Liver (tissue), 3 donors: Measurements from ENCODE around the gene PYHIN1.

ENCODE experiments used
- GABPA ChIP-seq, 2 donors: IDR thresholded peaks in 1 of 2; conservative IDR thresholded peaks in 1 of 2; 2 replicates each; pipeline ENCODE4 v1.6.1; 2016; ENCODE audit warnings: antibody characterized with exemption in 2 of 2, mild to moderate bottlenecking in 1 of 2, moderate library complexity in 1 of 2
- RAD21 ChIP-seq, 2 donors: IDR thresholded peaks; 2 replicates each; pipeline ENCODE4 v1.6.1; 2016; ENCODE audit warnings: antibody characterized with exemption in 2 of 2, mild to moderate bottlenecking in 2 of 2
- SP1 ChIP-seq: IDR thresholded peaks from 2 replicates; pipeline ENCODE4 v1.6.1; 2018; ENCODE audit warnings: antibody characterized with exemption, mild to moderate bottlenecking
- YY1 ChIP-seq: IDR thresholded peaks from 2 replicates; pipeline ENCODE4 v1.6.1; 2016; ENCODE audit warnings: antibody characterized with exemption, mild to moderate bottlenecking
- TF ChIP-seq, protein P1 (sequence below): IDR thresholded peaks from 2 replicates; pipeline ENCODE4 v1.6.1; 2016; ENCODE audit warnings: antibody characterized with exemption, mild to moderate bottlenecking
- TF ChIP-seq, protein P2 (sequence below): fragments of 150-350 bp; IDR thresholded peaks from 2 replicates; pipeline ENCODE4 v1.5.1; 2017; ENCODE audit warnings: improper control_type of control experiment, low read depth, low read length; ENCODE audit not compliant: missing input control
- TF ChIP-seq, protein P3 (sequence below): IDR thresholded peaks from 2 replicates; pipeline ENCODE4 v1.6.1; 2016; ENCODE audit warnings: antibody characterized with exemption
- TF ChIP-seq, protein P4 (sequence below): IDR thresholded peaks from 2 replicates; pipeline ENCODE4 v1.6.1; 2016; ENCODE audit warnings: antibody characterized with exemption
- TF ChIP-seq, protein P5 (sequence below): IDR thresholded peaks from 2 replicates; pipeline ENCODE4 v1.6.1; 2016; ENCODE audit warnings: antibody characterized with exemption
- donor health status: healthy.
- donor health status: healthy.

DNA sequence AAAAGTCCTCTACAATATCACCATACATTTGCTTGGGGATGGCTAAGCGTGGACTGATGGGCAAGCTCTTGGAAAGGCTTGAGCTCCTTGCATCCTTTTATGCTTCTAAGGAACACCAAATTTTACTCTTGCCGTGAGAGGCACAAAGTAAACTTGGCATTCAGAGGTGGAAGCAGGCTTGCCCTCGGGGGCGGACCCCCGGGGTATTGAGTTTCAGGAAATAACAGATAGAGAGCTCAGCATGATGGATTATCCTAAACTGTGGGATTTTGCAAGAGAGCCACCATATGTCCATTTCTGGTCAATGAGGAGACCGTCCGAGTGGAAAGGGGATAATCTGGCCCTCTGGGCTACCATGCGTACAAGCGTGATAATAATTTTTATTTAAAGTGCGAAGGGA is 92.4 kb downstream of the PYHIN1 start:
- TF ChIP-seq, protein P1, sequence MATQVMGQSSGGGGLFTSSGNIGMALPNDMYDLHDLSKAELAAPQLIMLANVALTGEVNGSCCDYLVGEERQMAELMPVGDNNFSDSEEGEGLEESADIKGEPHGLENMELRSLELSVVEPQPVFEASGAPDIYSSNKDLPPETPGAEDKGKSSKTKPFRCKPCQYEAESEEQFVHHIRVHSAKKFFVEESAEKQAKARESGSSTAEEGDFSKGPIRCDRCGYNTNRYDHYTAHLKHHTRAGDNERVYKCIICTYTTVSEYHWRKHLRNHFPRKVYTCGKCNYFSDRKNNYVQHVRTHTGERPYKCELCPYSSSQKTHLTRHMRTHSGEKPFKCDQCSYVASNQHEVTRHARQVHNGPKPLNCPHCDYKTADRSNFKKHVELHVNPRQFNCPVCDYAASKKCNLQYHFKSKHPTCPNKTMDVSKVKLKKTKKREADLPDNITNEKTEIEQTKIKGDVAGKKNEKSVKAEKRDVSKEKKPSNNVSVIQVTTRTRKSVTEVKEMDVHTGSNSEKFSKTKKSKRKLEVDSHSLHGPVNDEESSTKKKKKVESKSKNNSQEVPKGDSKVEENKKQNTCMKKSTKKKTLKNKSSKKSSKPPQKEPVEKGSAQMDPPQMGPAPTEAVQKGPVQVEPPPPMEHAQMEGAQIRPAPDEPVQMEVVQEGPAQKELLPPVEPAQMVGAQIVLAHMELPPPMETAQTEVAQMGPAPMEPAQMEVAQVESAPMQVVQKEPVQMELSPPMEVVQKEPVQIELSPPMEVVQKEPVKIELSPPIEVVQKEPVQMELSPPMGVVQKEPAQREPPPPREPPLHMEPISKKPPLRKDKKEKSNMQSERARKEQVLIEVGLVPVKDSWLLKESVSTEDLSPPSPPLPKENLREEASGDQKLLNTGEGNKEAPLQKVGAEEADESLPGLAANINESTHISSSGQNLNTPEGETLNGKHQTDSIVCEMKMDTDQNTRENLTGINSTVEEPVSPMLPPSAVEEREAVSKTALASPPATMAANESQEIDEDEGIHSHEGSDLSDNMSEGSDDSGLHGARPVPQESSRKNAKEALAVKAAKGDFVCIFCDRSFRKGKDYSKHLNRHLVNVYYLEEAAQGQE = no peak
- TF ChIP-seq, protein P2, sequence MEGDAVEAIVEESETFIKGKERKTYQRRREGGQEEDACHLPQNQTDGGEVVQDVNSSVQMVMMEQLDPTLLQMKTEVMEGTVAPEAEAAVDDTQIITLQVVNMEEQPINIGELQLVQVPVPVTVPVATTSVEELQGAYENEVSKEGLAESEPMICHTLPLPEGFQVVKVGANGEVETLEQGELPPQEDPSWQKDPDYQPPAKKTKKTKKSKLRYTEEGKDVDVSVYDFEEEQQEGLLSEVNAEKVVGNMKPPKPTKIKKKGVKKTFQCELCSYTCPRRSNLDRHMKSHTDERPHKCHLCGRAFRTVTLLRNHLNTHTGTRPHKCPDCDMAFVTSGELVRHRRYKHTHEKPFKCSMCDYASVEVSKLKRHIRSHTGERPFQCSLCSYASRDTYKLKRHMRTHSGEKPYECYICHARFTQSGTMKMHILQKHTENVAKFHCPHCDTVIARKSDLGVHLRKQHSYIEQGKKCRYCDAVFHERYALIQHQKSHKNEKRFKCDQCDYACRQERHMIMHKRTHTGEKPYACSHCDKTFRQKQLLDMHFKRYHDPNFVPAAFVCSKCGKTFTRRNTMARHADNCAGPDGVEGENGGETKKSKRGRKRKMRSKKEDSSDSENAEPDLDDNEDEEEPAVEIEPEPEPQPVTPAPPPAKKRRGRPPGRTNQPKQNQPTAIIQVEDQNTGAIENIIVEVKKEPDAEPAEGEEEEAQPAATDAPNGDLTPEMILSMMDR = no peak
- TF ChIP-seq, protein P3, sequence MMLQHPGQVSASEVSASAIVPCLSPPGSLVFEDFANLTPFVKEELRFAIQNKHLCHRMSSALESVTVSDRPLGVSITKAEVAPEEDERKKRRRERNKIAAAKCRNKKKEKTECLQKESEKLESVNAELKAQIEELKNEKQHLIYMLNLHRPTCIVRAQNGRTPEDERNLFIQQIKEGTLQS = no peak
- TF ChIP-seq, protein P4, sequence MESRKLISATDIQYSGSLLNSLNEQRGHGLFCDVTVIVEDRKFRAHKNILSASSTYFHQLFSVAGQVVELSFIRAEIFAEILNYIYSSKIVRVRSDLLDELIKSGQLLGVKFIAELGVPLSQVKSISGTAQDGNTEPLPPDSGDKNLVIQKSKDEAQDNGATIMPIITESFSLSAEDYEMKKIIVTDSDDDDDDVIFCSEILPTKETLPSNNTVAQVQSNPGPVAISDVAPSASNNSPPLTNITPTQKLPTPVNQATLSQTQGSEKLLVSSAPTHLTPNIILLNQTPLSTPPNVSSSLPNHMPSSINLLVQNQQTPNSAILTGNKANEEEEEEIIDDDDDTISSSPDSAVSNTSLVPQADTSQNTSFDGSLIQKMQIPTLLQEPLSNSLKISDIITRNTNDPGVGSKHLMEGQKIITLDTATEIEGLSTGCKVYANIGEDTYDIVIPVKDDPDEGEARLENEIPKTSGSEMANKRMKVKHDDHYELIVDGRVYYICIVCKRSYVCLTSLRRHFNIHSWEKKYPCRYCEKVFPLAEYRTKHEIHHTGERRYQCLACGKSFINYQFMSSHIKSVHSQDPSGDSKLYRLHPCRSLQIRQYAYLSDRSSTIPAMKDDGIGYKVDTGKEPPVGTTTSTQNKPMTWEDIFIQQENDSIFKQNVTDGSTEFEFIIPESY = no peak
- TF ChIP-seq SP1 = no peak
- TF ChIP-seq, protein P5, sequence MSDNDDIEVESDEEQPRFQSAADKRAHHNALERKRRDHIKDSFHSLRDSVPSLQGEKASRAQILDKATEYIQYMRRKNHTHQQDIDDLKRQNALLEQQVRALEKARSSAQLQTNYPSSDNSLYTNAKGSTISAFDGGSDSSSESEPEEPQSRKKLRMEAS = no peak
- TF ChIP-seq YY1 = no peak
- no peak for TF ChIP-seq GABPA (IDR thresholded peaks at IDR 0.05 in 1 of 2, conservative IDR thresholded peaks at IDR 0.05 in 1 of 2)
- TF ChIP-seq RAD21 (IDR thresholded peaks at IDR 0.05) = no peak
